Aorta (tissue), 5 donors: ENCODE data around the gene TIGD2. TPM values are rescaled to one million over a fixed set of nuclear protein-coding genes. Genes with fewer than 3 reads are reported as not detected.

ENCODE experiments used
- ATAC-seq: fragments of 200-7000 bp; cut with Tn5 transposase; one replicate; pipeline ENCODE4 v1.9.1; 2022; ENCODE audit warnings: moderate library complexity; ENCODE audit not compliant: low FRiP score
- DNase-seq, 2 donors: peaks; one replicate each; pipeline ENCODE4 v3.0.0-alpha.2; 2020
- H3K27ac ChIP-seq, 2 donors: one replicate each; pipeline ENCODE4 v1.5.1; 2013; ENCODE audit warnings: low read length in 2 of 2, mild to moderate bottlenecking in 2 of 2, moderate library complexity in 2 of 2, control low read depth in 1 of 2, inconsistent platforms in 1 of 2, low read depth in 1 of 2
- H3K27me3 ChIP-seq, 2 donors: one replicate each; pipeline ENCODE4 v1.6.1; 2013; ENCODE audit warnings: control low read depth in 1 of 2, low read length in 1 of 2, mild to moderate bottlenecking in 1 of 2, moderate library complexity in 1 of 2; ENCODE audit not compliant: insufficient read depth in 2 of 2, control insufficient read depth in 1 of 2
- H3K36me3 ChIP-seq, 2 donors: one replicate each; pipeline ENCODE4 v1.6.1; 2013; ENCODE audit warnings: control low read depth in 1 of 2, low read length in 1 of 2, mild to moderate bottlenecking in 1 of 2; ENCODE audit not compliant: insufficient read depth in 2 of 2, control insufficient read depth in 1 of 2
- H3K4me1 ChIP-seq, 2 donors: one replicate each; pipeline ENCODE4 v1.6.1; 2013; ENCODE audit warnings: low read length in 2 of 2, control low read depth in 1 of 2, mild to moderate bottlenecking in 1 of 2, moderate library complexity in 1 of 2; ENCODE audit not compliant: insufficient read depth in 2 of 2, control insufficient read depth in 1 of 2
- H3K4me3 ChIP-seq, 2 donors: one replicate each; pipeline ENCODE4 v1.5.1; 2013; ENCODE audit warnings: low read length in 2 of 2, control low read depth in 1 of 2, mild to moderate bottlenecking in 1 of 2
- H3K9me3 ChIP-seq: one replicate; pipeline ENCODE4 v1.6.1; 2013; ENCODE audit warnings: mild to moderate bottlenecking, low read length; ENCODE audit not compliant: control insufficient read depth
- WGBS, 2 donors: extraction: QIAGEN DNeasy Blood & Tissue Kit; methylation state at CpG; one replicate each; pipeline ENCODE4 v1.1.7; 2013; 5-methylcytosine and 5-hydroxymethylcytosine counted together
- intact Hi-C, 2 donors: fragments of 100-400 bp; cut with DNase I; formaldehyde crosslinking; loops; one replicate each; pipeline versions ENCODE4 v1.14.2 to v1.15.0; 2022
- polyA plus RNA-seq, 2 donors: library from polyadenylated mRNA; stranded (reverse); fragments of 200-250 nt; gene quantifications; one replicate each; pipeline ENCODE4 v1.2.3, GENCODE V29; 2013
- total RNA-seq, 2 donors: library from RNA; stranded (reverse); fragmentation: NEBNext Ultra II Directional; extraction: Animal tissue kit (Norgen Biotek cat#: 25700); gene quantifications; one replicate each; pipeline ENCODE4 v1.2.1, GENCODE V29; 2021
- donor health status: healthy with polysubstance abuse.
- donor health status: Bipolar disorder and iron deficiency.
- donor health status: DM: no; HTN: no; CAD: no.
- donor health status: DM: no; HTN: no; CAD: no.
- donor health status: DM: yes; HTN: yes; CAD: no.

TIGD2 gene
- total and polyA plus RNA-seq, 4 donors, result 1.2 to 2.2 (median 1.5) TPM

- intact Hi-C loops, result loop anchor here in 1 of 2 donors (10.0 kb wide), 1 partner anchor 272 kb away; no protein-coding TSS in a partner anchor
- no peaks in the 10 kb centered on the region for H3K36me3 ChIP-seq
- no peak for ATAC-seq
These were observed 51.2 kb downstream of the TIGD2 start for GRCh38 chr4:89162496-89162895.

GRCh38 chr4:89162987-89163386 is 51.7 kb downstream of the TIGD2 start:
- Histone ChIP-seq H3K4me3 (no peak overlapping the region), H3K36me3 (no peaks in the 10 kb centered on the region), H3K9me3 (no peaks in the 10 kb centered on the region), H3K4me1 (no peaks in the 10 kb centered on the region), H3K27me3 (no peaks in the 10 kb centered on the region), H3K27ac (no peak overlapping the region)
- DNase-seq, result no peak
- ATAC-seq, result no peak
- WGBS, 2 donors, result 89 to 90% methylated on average over 4 of the region's 4 CpGs
- intact Hi-C loops, result loop anchor here in 1 of 2 donors (10.0 kb wide), 1 partner anchor 272 kb away; no protein-coding TSS in a partner anchor

More at GRCh38 chr4:89162496-89162895, 51.2 kb downstream of the TIGD2 start:
- H3K27me3 ChIP-seq, result no peaks in the 10 kb centered on the region
- no peak for DNase-seq
- no peak overlapping the region for H3K4me3 ChIP-seq
- no peaks in the 10 kb centered on the region for H3K4me1 ChIP-seq
- H3K27ac ChIP-seq, result no peak overlapping the region
- 64 to 71% methylated on average over 3 of the region's 3 CpGs for WGBS, 2 donors
- H3K9me3 ChIP-seq, result no peaks in the 10 kb centered on the region

GRCh38 chr4:89164400-89164799 is 53.1 kb downstream of the TIGD2 start:
- H3K4me1 ChIP-seq, result no peaks in the 10 kb centered on the region
- DNase-seq (no peak), ATAC-seq (no peak)
- no peaks in the 10 kb centered on the region for H3K27me3 ChIP-seq
- intact Hi-C loops, result loop anchor here in 1 of 2 donors (10.0 kb wide), 1 partner anchor 270 kb away; no protein-coding TSS in a partner anchor
- H3K4me3 ChIP-seq, result no peak overlapping the region
- H3K27ac ChIP-seq, result no peak overlapping the region
- 52 to 70% methylated on average over 2 of the region's 2 CpGs for WGBS, 2 donors
- no peaks in the 10 kb centered on the region for H3K9me3 ChIP-seq
- H3K36me3 ChIP-seq, result no peaks in the 10 kb centered on the region

Other genes with a start within 250 kb of the TIGD2 start
- 10 to 100 TPM; 27.8 to 60.3 TPM for gene FAM13A, start 54.3 kb upstream of the TIGD2 start, total RNA-seq
- 10 to 100 TPM in 1 of 2 donors, 1 to 10 TPM in 1; 9.0 to 19.3 TPM for gene FAM13A, start 54.3 kb upstream of the TIGD2 start, polyA plus RNA-seq
- gene GPRIN3, start 196.3 kb downstream of the TIGD2 start, total RNA-seq, result 1 to 10 TPM; 6.3 to 9.8 TPM
- gene GPRIN3, start 196.3 kb downstream of the TIGD2 start, polyA plus RNA-seq, result 1 to 10 TPM in 1 of 2 donors, under 1 TPM in 1; 0.08 to 1.6 TPM